OCI-LY3 (cell line): ENCODE data around the gene KBTBD12.

Source experiments
- H2AFZ ChIP-seq: fragments of 200-600, 300-600 bp; shearing (Covaris generic); 2 replicates; pipeline ENCODE4 v1.6.0; 2014; ENCODE audit warnings: antibody characterized with exemption, low read depth, low read length
- H3K27ac ChIP-seq: fragments of 200-600, 300-600 bp; sonication (generic); 2 replicates; pipeline ENCODE4 v1.5.1; 2014; ENCODE audit warnings: mild to moderate bottlenecking, low read length, moderate library complexity, mixed read lengths
- H3K27me3 ChIP-seq: fragments of 200-600, 300-600 bp; sonication (generic); 2 replicates; pipeline ENCODE4 v1.6.1; 2014; ENCODE audit warnings: low read depth, low read length, mixed read lengths
- H3K36me3 ChIP-seq: fragments of 200-600, 300-600 bp; sonication (generic); replicated peaks from 2 replicates; pipeline ENCODE3; 2014; ENCODE audit warnings: low read depth, low read length, mixed read lengths
- H3K4me1 ChIP-seq: fragments of 300-600, 200-600 bp; sonication (generic); 2 replicates; pipeline ENCODE4 v1.6.1; 2014; ENCODE audit warnings: low read length, mixed read lengths
- H3K4me2 ChIP-seq: fragments of 200-600, 300-600 bp; sonication (generic); 2 replicates; pipeline ENCODE4 v1.6.1; 2014; ENCODE audit warnings: low read length, mixed read lengths
- H3K4me3 ChIP-seq: fragments of 300-600, 200-600 bp; sonication (generic); 2 replicates; pipeline ENCODE4 v1.5.1; 2014; ENCODE audit warnings: antibody characterized with exemption, mild to moderate bottlenecking, low read length, moderate library complexity
- H3K79me2 ChIP-seq: fragments of 300-600, 200-600 bp; shearing (Covaris generic); 2 replicates; pipeline ENCODE4 v1.6.1; 2014; ENCODE audit warnings: mild to moderate bottlenecking, low read length, mixed read lengths
- H3K9ac ChIP-seq: fragments of 300-600, 200-600 bp; shearing (Covaris generic); 2 replicates; pipeline ENCODE4 v1.6.0; 2014; ENCODE audit warnings: mild to moderate bottlenecking, low read length, moderate library complexity
- H3K9me3 ChIP-seq: fragments of 200-600, 300-600 bp; shearing (Covaris generic); 2 replicates; pipeline ENCODE4 v1.6.1; 2014; ENCODE audit warnings: low read length, mixed read lengths; ENCODE audit not compliant: insufficient read depth
- H4K20me1 ChIP-seq: fragments of 200-600, 300-600 bp; sonication (generic); 2 replicates; pipeline ENCODE4 v1.6.1; 2016; ENCODE audit warnings: low read length, mixed read lengths; ENCODE audit not compliant: insufficient read depth
- EZH2phosphoT487 ChIP-seq: fragments of 200-600 bp; shearing (Covaris generic); IDR thresholded peaks from 2 replicates; pipeline ENCODE4 v1.6.1; 2018; ENCODE audit warnings: antibody characterized with exemption, mixed run types, low read depth
- TF ChIP-seq, protein P1 (sequence below): fragments of 200-600, 300-600 bp; sonication (generic); IDR thresholded peaks from 2 replicates; pipeline ENCODE4 v1.5.1; 2014; ENCODE audit warnings: antibody characterized with exemption, low read length, low read depth

KBTBD12 gene

DNA sequence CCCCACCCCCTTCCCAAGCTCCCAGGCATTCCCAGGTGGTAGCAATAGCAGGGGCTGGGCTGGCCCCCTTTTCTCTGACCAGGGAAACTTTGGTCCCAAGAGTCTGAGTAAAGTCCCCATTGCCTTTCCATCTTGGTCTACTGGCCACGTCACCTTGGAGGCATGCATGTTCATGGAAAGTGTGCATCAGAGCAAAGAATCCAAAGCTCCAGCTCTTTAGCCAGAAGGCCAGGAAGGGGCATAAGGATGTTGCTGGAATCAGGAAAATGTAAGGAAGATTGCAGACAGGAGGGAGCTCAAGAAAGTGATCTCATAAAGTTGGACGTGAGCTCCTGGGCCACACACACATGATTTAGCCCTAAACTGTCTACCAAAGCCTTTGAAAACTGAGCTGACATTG, 63.6 kb downstream of the KBTBD12 start:
- Histone ChIP-seq H2AFZ (no peak overlapping the region), H3K27me3 (0 out of 2 replicates have a peak, but pooled peaks cover 5% of the 10 kb centered on the region), H3K4me2 (no peak overlapping the region), H3K9me3 (no peaks in the 10 kb centered on the region), H3K79me2 (no peaks in the 10 kb centered on the region), H4K20me1 (no peaks in the 10 kb centered on the region), H3K36me3 (peaks cover 4% of the 10 kb centered on the region), H3K27ac (no peak overlapping the region), H3K4me1 (no peaks in the 10 kb centered on the region), H3K4me3 (no peak overlapping the region), H3K9ac (no peak overlapping the region)
- TF ChIP-seq, protein P1, sequence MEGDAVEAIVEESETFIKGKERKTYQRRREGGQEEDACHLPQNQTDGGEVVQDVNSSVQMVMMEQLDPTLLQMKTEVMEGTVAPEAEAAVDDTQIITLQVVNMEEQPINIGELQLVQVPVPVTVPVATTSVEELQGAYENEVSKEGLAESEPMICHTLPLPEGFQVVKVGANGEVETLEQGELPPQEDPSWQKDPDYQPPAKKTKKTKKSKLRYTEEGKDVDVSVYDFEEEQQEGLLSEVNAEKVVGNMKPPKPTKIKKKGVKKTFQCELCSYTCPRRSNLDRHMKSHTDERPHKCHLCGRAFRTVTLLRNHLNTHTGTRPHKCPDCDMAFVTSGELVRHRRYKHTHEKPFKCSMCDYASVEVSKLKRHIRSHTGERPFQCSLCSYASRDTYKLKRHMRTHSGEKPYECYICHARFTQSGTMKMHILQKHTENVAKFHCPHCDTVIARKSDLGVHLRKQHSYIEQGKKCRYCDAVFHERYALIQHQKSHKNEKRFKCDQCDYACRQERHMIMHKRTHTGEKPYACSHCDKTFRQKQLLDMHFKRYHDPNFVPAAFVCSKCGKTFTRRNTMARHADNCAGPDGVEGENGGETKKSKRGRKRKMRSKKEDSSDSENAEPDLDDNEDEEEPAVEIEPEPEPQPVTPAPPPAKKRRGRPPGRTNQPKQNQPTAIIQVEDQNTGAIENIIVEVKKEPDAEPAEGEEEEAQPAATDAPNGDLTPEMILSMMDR: no peak
- no peak for TF ChIP-seq EZH2phosphoT487

DNA sequence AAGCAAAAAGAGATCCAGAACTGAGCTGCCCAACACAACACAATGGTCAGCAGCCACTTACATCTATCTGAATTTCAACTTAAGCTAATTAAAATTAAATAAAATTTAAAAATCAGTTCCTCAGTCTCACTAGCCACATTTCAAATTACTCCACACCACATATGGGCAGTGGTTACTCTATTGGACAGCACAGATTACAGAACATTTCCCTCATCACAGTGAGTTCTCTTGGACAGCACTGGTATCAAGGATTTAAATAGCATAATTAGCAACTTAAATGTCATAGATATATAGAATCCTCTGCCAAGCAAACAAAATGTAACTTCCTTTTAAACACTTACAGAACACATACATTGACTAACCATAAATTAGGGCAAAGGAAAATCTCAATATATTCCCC, 64.4 kb downstream of the KBTBD12 start:
- no peaks in the 10 kb centered on the region for H3K79me2 ChIP-seq
- TF ChIP-seq EZH2phosphoT487: no peak
- TF ChIP-seq, protein P1: no peak
- no peaks in the 10 kb centered on the region for H3K9me3 ChIP-seq
- no peak overlapping the region for H3K9ac ChIP-seq
- H3K27ac ChIP-seq: no peak overlapping the region
- no peak overlapping the region for H3K4me3 ChIP-seq
- 0 out of 2 replicates have a peak, but pooled peaks cover 5% of the 10 kb centered on the region for H3K27me3 ChIP-seq
- H2AFZ ChIP-seq: no peak overlapping the region
- H3K4me2 ChIP-seq: no peak overlapping the region
- H3K4me1 ChIP-seq: no peaks in the 10 kb centered on the region
- no peaks in the 10 kb centered on the region for H4K20me1 ChIP-seq
- H3K36me3 ChIP-seq: peaks cover 4% of the 10 kb centered on the region

DNA sequence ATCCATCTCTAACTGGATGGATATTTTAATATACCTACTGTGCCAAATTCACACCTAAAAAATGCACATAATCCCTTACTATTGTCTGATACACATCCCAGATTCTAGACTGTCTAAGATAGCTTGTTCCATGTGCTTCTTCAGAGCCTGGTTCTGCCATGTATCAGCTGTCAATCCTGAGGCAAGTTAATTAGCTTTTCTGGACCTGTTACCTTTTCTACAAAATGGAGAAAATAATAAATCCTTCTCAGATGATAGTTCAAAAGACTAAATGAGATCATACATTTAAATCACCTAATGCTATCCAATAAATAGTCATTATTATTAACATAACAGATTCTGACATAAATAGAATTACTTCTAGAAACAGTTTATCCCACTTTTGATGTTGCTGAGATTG, 66.1 kb downstream of the KBTBD12 start:
- Histone ChIP-seq H2AFZ (no peak overlapping the region), H3K4me1 (no peaks in the 10 kb centered on the region), H3K27ac (no peak overlapping the region), H3K9me3 (no peaks in the 10 kb centered on the region), H3K27me3 (0 out of 2 replicates have a peak, but pooled peaks cover 3% of the 10 kb centered on the region), H4K20me1 (no peaks in the 10 kb centered on the region), H3K36me3 (peaks cover 4% of the 10 kb centered on the region), H3K4me2 (no peak overlapping the region), H3K79me2 (no peaks in the 10 kb centered on the region), H3K4me3 (no peak overlapping the region), H3K9ac (no peak overlapping the region)
- no peak for TF ChIP-seq EZH2phosphoT487
- TF ChIP-seq, protein P1: no peak

DNA sequence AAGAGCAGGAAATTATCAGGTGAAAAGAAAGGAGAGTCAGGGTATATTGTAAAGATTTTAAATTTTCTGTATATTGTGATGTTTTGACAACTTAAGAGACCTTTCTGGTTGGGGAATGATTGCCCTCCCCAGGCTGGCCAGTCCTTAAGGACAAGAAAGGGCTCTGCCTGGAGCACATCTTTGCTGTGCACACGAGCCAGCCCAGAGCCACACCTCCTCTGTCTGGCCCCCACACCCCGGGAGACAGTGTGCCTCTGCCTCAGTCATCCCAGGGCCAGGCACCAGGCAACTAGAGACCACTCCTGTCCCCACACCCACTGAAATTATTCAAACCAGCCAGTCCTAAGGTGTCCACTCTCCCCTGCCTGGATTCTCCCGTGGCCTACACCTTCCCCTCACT, 67.1 kb downstream of the KBTBD12 start:
- no peaks in the 10 kb centered on the region for H3K27me3 ChIP-seq
- no peak for TF ChIP-seq EZH2phosphoT487

More for the DNA sequence above, 67.1 kb downstream of the KBTBD12 start:
- Histone ChIP-seq H3K9ac (no peak overlapping the region), H3K36me3 (peaks cover 4% of the 10 kb centered on the region), H2AFZ (no peak overlapping the region), H3K4me2 (no peak overlapping the region), H3K9me3 (no peaks in the 10 kb centered on the region), H3K4me3 (no peak overlapping the region), H3K79me2 (no peaks in the 10 kb centered on the region), H3K27ac (no peak overlapping the region), H3K4me1 (no peaks in the 10 kb centered on the region), H4K20me1 (no peaks in the 10 kb centered on the region)
